Lower leg skin (tissue), 4 donors: ENCODE data around the gene SMAD9. TPM values are rescaled to one million over a fixed set of nuclear protein-coding genes. Genes with fewer than 3 reads are reported as not detected.
A peak's percentile ranks its signal among the peaks of the same experiment; 100 is the strongest.

Source experiments
- DNase-seq, 2 donors: peaks; one replicate each; pipeline ENCODE4 v3.0.0-alpha.2; 2019; ENCODE audit warnings: low spot score in 2 of 2
- H3K4me3 ChIP-seq: fragments of 200-600 bp; sonication (generic); 2 replicates; pipeline ENCODE4 v1.5.1; 2017; ENCODE audit warnings: mild to moderate bottlenecking, low read depth; ENCODE audit not compliant: poor library complexity, severe bottlenecking
- CTCF ChIP-seq, 3 donors: fragments of 450-650 bp; IDR thresholded peaks; one replicate each; pipeline ENCODE4 v1.5.1; 2016; ENCODE audit warnings: antibody characterized with exemption in 3 of 3, mild to moderate bottlenecking in 3 of 3, moderate library complexity in 2 of 3
- POLR2A ChIP-seq, 2 donors: fragments of 450-650 bp; IDR thresholded peaks; one replicate each; pipeline ENCODE4 v1.6.1; 2016 to 2017; ENCODE audit warnings: antibody characterized with exemption in 2 of 2, mild to moderate bottlenecking in 1 of 2, moderate library complexity in 1 of 2
- WGBS, 2 donors: methylation state at CpG; one replicate each; pipeline ENCODE4 v1.1.5; 2018; 5-methylcytosine and 5-hydroxymethylcytosine counted together
- intact Hi-C: fragments of 100-400 bp; cut with DNase I; formaldehyde crosslinking; loops from one replicate; pipeline ENCODE4 v1.15.0; 2023; ENCODE audit warnings: low total_unique reads
- total RNA-seq, 4 donors: library from RNA; depleted of rRNA; stranded (reverse); fragments of >200 nt; gene quantifications; one replicate each; pipeline ENCODE4 v1.1.0, GENCODE V29; 2016

The SMAD9 gene
- total RNA-seq, 4 donors from 2014 or later = 1.4 to 4.4 (median 2.2) TPM

GRCh38 chr13:36921631-36922301 is 1.7 kb upstream of the SMAD9 start:
- H3K4me3 ChIP-seq = no peak overlapping the region
- no peak for DNase-seq
- 66 to 74% methylated on average over 10 of the region's 10 CpGs for WGBS, 2 donors
- intact Hi-C loops = no loop called here
- TF ChIP-seq CTCF (IDR thresholded peaks at IDR 0.05) (no peak), POLR2A (IDR thresholded peaks at IDR 0.05) (no peak)

DNA sequence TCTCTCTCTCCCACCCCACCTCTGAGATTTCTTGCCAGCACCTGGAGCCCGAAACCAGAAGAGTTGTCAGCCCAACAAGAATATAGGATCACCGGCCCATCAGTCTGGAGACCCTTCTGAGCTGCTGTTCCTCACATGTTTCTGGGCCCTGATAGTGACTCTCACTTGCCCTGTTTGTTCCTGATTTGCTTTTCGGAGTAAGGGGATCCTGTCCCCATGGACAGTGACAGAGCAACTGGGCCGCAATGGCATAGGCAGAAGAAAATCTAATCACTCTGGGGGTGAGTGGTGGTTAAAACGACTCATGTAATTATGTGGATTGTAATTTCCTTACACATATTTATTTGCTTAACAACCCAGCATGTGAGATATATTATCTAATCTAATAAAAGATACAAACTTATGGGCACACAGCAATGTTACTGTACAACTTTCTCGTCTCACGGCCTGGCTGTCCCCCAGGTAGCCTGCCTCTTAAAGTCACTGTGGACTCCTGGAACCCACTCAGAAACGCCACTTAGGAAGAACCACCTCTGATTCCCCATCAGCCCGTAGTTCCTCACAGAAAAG is 663 bp upstream of the SMAD9 start:
- intact Hi-C loops = no loop called here
- 59 to 60% methylated on average over 9 of the region's 9 CpGs for WGBS, 2 donors
- no peak for DNase-seq
- no peak for TF ChIP-seq POLR2A (IDR thresholded peaks at IDR 0.05)
- TF ChIP-seq CTCF (IDR thresholded peaks at IDR 0.05) = no peak
- H3K4me3 ChIP-seq = peak overlapping the region; percentile 14

DNA sequence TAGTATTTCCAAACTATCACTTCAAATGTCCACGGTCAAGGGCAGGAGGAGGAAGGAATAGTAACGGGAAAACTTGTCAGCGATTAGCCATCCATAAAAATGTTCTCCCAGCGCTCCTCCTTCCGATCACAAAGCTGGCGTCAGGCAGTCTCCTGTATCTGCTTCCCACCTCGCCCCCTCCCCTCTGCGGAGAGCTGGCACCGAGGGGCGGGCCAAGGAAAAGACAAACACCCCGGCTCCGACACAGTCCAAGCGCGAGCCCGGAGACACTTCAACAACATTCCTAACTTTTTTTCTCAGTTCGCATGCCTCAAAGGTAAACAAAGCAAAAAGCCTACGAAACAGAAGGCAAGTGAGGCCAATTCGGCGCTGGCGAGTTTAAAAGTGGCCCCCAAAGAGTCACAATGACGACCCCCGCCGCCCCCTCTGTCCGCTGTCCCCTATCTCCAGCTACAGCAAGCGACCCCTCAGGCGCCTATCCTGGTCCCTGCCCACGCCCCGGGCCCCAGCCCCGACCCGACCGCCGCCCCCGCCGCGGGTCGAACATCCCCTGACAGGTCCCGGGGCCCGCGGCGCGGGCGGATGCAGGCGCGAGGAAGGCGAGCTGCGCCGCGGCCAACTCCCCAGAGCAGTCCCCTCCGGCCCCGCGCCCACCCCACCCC is 736 bp downstream of the SMAD9 start:
- H3K4me3 ChIP-seq = peak overlapping the region; percentile 35
- WGBS, 2 donors = 0 to 1% methylated on average over 38 to 46 of the region's 51 CpGs
- TF ChIP-seq CTCF (IDR thresholded peaks at IDR 0.05) = no peak
- TF ChIP-seq POLR2A (IDR thresholded peaks at IDR 0.05) = no peak
- DNase-seq = peak in 1 of 2 donors; percentile 86
- intact Hi-C loops = no loop called here

GRCh38 chr13:36918246-36919131 is 1.5 kb downstream of the SMAD9 start:
- no peak overlapping the region for H3K4me3 ChIP-seq
- no peak for TF ChIP-seq POLR2A (IDR thresholded peaks at IDR 0.05)
- no peak for TF ChIP-seq CTCF (IDR thresholded peaks at IDR 0.05)
- WGBS, 2 donors = 32 to 37% methylated on average over 12 of the region's 12 CpGs
- intact Hi-C loops = no loop called here
- no peak for DNase-seq

- intact Hi-C loops = no loop called here
- WGBS, 2 donors = 79 to 89% methylated on average over 3 of the region's 3 CpGs
- no peak overlapping the region for H3K4me3 ChIP-seq
- no peak for TF ChIP-seq CTCF (IDR thresholded peaks at IDR 0.05)
- no peak for TF ChIP-seq POLR2A (IDR thresholded peaks at IDR 0.05)
- DNase-seq = no peak
These were observed 2.7 kb downstream of the SMAD9 start for GRCh38 chr13:36917311-36917710.
